SH-SY5Y (cell line): Measurements from ENCODE around the gene DLGAP1.

ENCODE experiments used
- GATA2 ChIP-seq: IDR thresholded peaks from 2 replicates; pipeline ENCODE4 v1.6.1; 2011; ENCODE audit warnings: mild to moderate bottlenecking, low read depth, low read length
- GATA3 ChIP-seq: IDR thresholded peaks from 2 replicates; pipeline ENCODE4 v1.6.1; 2011; ENCODE audit warnings: low read depth, mild to moderate bottlenecking, low read length, moderate library complexity

- TF ChIP-seq GATA3: no peak
- no peak for TF ChIP-seq GATA2
Observed at GRCh38 chr18:4292696-4293095, 162.4 kb downstream of the DLGAP1 start.
